Mesendoderm (in vitro differentiated cells): Measurements from ENCODE around the gene EPHA1. TPM values are rescaled to one million over a fixed set of nuclear protein-coding genes. Genes with fewer than 3 reads are reported as not detected.

Experiments used
- DNase-seq: peaks from one replicate; pipeline ENCODE4 v3.0.0; 2013
- H2AK5ac ChIP-seq: 2 replicates; pipeline ENCODE4 v1.6.1; 2013; ENCODE audit warnings: low read length, inconsistent platforms
- H2BK120ac ChIP-seq: 2 replicates; pipeline ENCODE4 v1.6.1; 2013; ENCODE audit warnings: low read depth, mild to moderate bottlenecking, low read length, moderate library complexity, mixed read lengths
- H2BK15ac ChIP-seq: replicated peaks from 2 replicates; pipeline ENCODE4 v1.6.1; 2013; ENCODE audit warnings: low read depth, mild to moderate bottlenecking, moderate library complexity
- H2BK5ac ChIP-seq: 2 replicates; pipeline ENCODE4 v1.6.1; 2013; ENCODE audit warnings: low read length, inconsistent platforms
- H3K18ac ChIP-seq: 2 replicates; pipeline ENCODE4 v1.6.1; 2013; ENCODE audit warnings: mild to moderate bottlenecking, low read length, mixed read lengths
- H3K23ac ChIP-seq: one replicate; pipeline ENCODE4 v1.6.1; 2013; ENCODE audit warnings: low read length
- H3K27ac ChIP-seq: 2 replicates; pipeline ENCODE4 v1.5.1; 2013; ENCODE audit warnings: low read depth, mild to moderate bottlenecking, inconsistent platforms, low read length, moderate library complexity
- H3K27me3 ChIP-seq: 2 replicates; pipeline ENCODE4 v1.6.1; 2013; ENCODE audit warnings: low read length, control low read depth, mild to moderate bottlenecking, inconsistent platforms; ENCODE audit not compliant: insufficient read depth, poor library complexity
- H3K36me3 ChIP-seq: 2 replicates; pipeline ENCODE4 v1.6.1; 2013; ENCODE audit warnings: low read length, inconsistent platforms; ENCODE audit not compliant: control insufficient read depth, insufficient read depth
- H3K4ac ChIP-seq: one replicate; pipeline ENCODE4 v1.6.1; 2013; ENCODE audit warnings: low read depth, mild to moderate bottlenecking, low read length, moderate library complexity
- H3K4me1 ChIP-seq: 2 replicates; pipeline ENCODE4 v1.6.1; 2013; ENCODE audit warnings: low read depth, low read length, inconsistent platforms; ENCODE audit not compliant: control insufficient read depth
- H3K4me2 ChIP-seq: 2 replicates; pipeline ENCODE4 v1.6.1; 2013; ENCODE audit warnings: low read length
- H3K4me3 ChIP-seq: 2 replicates; pipeline ENCODE4 v1.5.1; 2013; ENCODE audit warnings: mild to moderate bottlenecking, low read length
- H3K56ac ChIP-seq: one replicate; pipeline ENCODE4 v1.6.1; 2013; ENCODE audit warnings: low read length
- H3K79me1 ChIP-seq: 2 replicates; pipeline ENCODE4 v1.6.1; 2013; ENCODE audit warnings: low read length, inconsistent platforms
- H3K79me2 ChIP-seq: 2 replicates; pipeline ENCODE4 v1.6.1; 2013; ENCODE audit warnings: mild to moderate bottlenecking, low read length; ENCODE audit not compliant: control insufficient read depth, insufficient read depth
- H3K9ac ChIP-seq: 2 replicates; pipeline ENCODE4 v1.6.1; 2013; ENCODE audit warnings: low read length, inconsistent platforms
- H4K5ac ChIP-seq: one replicate; pipeline ENCODE4 v1.6.1; 2013; ENCODE audit warnings: low read length
- H4K8ac ChIP-seq: one replicate; pipeline ENCODE4 v1.6.1; 2013; ENCODE audit warnings: low read depth, mild to moderate bottlenecking, control low read depth, low read length, moderate library complexity
- WGBS: extraction: QIAGEN DNeasy Blood & Tissue Kit; methylation state at CpG from one replicate; pipeline ENCODE4 v1.1.7; 2013; ENCODE audit warnings: low lambda C conversion rate, missing lambda C conversion rate; ENCODE audit not compliant: insufficient coverage; ENCODE audit errors: extremely low coverage; 5-methylcytosine and 5-hydroxymethylcytosine counted together
- small RNA-seq: library from polyadenylated mRNA; stranded (forward); fragments of <200 nt; extraction: miRNeasy Mini kit (QIAGEN cat#:217004); gene quantifications from one replicate; pipeline ENCODE3, GENCODE V24; 2013; ENCODE audit not compliant: insufficient read depth

Gene EPHA1

GRCh38 chr7:143346018-143346417 lies 62.6 kb downstream of the EPHA1 start:
- H3K18ac ChIP-seq: no peak overlapping the region
- no peak overlapping the region for H3K4me2 ChIP-seq
- H3K36me3 ChIP-seq: no peaks in the 10 kb centered on the region
- H2BK120ac ChIP-seq: no peak overlapping the region
- no peak overlapping the region for H2BK15ac ChIP-seq
- H3K27ac ChIP-seq: no peak overlapping the region
- peak overlapping the region; percentile 74 for H4K5ac ChIP-seq
- no peak overlapping the region for H4K8ac ChIP-seq
- no peaks in the 10 kb centered on the region for H3K4me1 ChIP-seq
- no CpG with 5 or more reads among the region's 4 CpGs for WGBS
- H3K23ac ChIP-seq: no peak overlapping the region
- no peak overlapping the region for H2AK5ac ChIP-seq
- no peak overlapping the region for H3K9ac ChIP-seq
- H3K27me3 ChIP-seq: no peaks in the 10 kb centered on the region
- H2BK5ac ChIP-seq: no peak overlapping the region
- no peak for DNase-seq
- H3K79me1 ChIP-seq: no peaks in the 10 kb centered on the region
- no peak overlapping the region for H3K56ac ChIP-seq
- H3K4ac ChIP-seq: no peak overlapping the region
- no peaks in the 10 kb centered on the region for H3K79me2 ChIP-seq
- no peak overlapping the region for H3K4me3 ChIP-seq

- Histone ChIP-seq H3K23ac (no peak overlapping the region), H3K56ac (peak overlapping the region; percentile 73), H3K18ac (no peak overlapping the region), H3K4me2 (peak overlapping the region; percentile 36), H3K27ac (no peak overlapping the region), H2BK120ac (no peak overlapping the region), H3K9ac (peak overlapping the region; percentile 58), H3K4me3 (no peak overlapping the region), H3K36me3 (no peaks in the 10 kb centered on the region), H3K79me1 (no peaks in the 10 kb centered on the region), H3K4ac (no peak overlapping the region), H3K79me2 (no peaks in the 10 kb centered on the region), H4K8ac (no peak overlapping the region), H3K4me1 (no peaks in the 10 kb centered on the region), H3K27me3 (no peaks in the 10 kb centered on the region), H4K5ac (peak overlapping the region; percentile 74), H2BK15ac (no peak overlapping the region), H2BK5ac (no peak overlapping the region), H2AK5ac (no peak overlapping the region)
- WGBS: no CpG with 5 or more reads among the region's 35 CpGs
- DNase-seq: peak; percentile 94
Observed at GRCh38 chr7:143345428-143345900, 63.2 kb downstream of the EPHA1 start.

GRCh38 chr7:143343596-143343995 lies 65.1 kb downstream of the EPHA1 start:
- Histone ChIP-seq H2BK120ac (no peak overlapping the region), H2BK5ac (no peak overlapping the region), H3K27ac (no peak overlapping the region), H3K79me1 (no peaks in the 10 kb centered on the region), H3K23ac (no peak overlapping the region), H3K4me1 (no peaks in the 10 kb centered on the region), H3K4me2 (no peak overlapping the region), H3K56ac (no peak overlapping the region), H3K18ac (no peak overlapping the region), H2AK5ac (no peak overlapping the region), H3K79me2 (no peaks in the 10 kb centered on the region), H4K5ac (no peak overlapping the region), H2BK15ac (no peak overlapping the region), H3K27me3 (no peaks in the 10 kb centered on the region), H3K9ac (no peak overlapping the region), H3K36me3 (no peaks in the 10 kb centered on the region), H3K4me3 (no peak overlapping the region), H3K4ac (no peak overlapping the region), H4K8ac (no peak overlapping the region)
- WGBS: no CpG with 5 or more reads among the region's 3 CpGs
- DNase-seq: no peak

GRCh38 chr7:143341842-143342241 lies 66.8 kb downstream of the EPHA1 start:
- Histone ChIP-seq H3K56ac (no peak overlapping the region), H3K4ac (no peak overlapping the region), H3K36me3 (no peaks in the 10 kb centered on the region), H3K27me3 (no peaks in the 10 kb centered on the region), H4K8ac (no peak overlapping the region), H3K18ac (no peak overlapping the region), H2BK120ac (no peak overlapping the region), H3K9ac (no peak overlapping the region), H3K4me3 (no peak overlapping the region), H2BK15ac (no peak overlapping the region), H3K79me1 (no peaks in the 10 kb centered on the region), H3K23ac (no peak overlapping the region), H3K4me1 (no peaks in the 10 kb centered on the region), H3K4me2 (no peak overlapping the region), H3K79me2 (no peaks in the 10 kb centered on the region), H2AK5ac (no peak overlapping the region), H4K5ac (no peak overlapping the region), H3K27ac (no peak overlapping the region), H2BK5ac (no peak overlapping the region)
- DNase-seq: no peak
- no CpG with 5 or more reads among the region's 8 CpGs for WGBS

Small RNA genes lying within 50 kb of the gene (small RNA-seq; reads per million reads assigned to genes)
- gene MIR6892: not detected
